Stomach (tissue), 4 donors: Measurements from ENCODE around the gene MGAT4D.
"Not testable (repeated sequence)": the region's sequence is repeated elsewhere in the genome, so short reads cannot be mapped to it uniquely, and the experiment has no call there.

Source experiments
- CTCF ChIP-seq, 7 experiments: fragments of 450-650 bp in 4 of 7; fragments of 200-600 bp in 3 of 7; sonication (generic) in 3 of 7; IDR thresholded peaks; one replicate each; pipeline ENCODE4 v1.5.1; 2016 to 2019; ENCODE audit warnings: antibody characterized with exemption in 7 of 7, control low read depth in 2 of 7, mild to moderate bottlenecking in 1 of 7
- POLR2A ChIP-seq, 4 donors: fragments of 450-650 bp; IDR thresholded peaks; one replicate each; pipeline ENCODE4 v1.6.1; 2016; ENCODE audit warnings: antibody characterized with exemption in 4 of 4, control low read depth in 2 of 4, mild to moderate bottlenecking in 1 of 4, moderate library complexity in 1 of 4

- TF ChIP-seq CTCF, POLR2A (IDR thresholded peaks at IDR 0.05): not testable (repeated sequence)
Measured at GRCh38 chr4:140444347-140444746, 53.7 kb downstream of the MGAT4D start.
